Activated CD8-positive, alpha-beta T cell treated with anti-CD3 and anti-CD28 coated beads for 36 hours (primary cell): ENCODE data around the gene TLE4. TPM values are rescaled to one million over a fixed set of nuclear protein-coding genes. Genes with fewer than 3 reads are reported as not detected.
A peak's percentile ranks its signal among the peaks of the same experiment; 100 is the strongest.
"Not testable (repeated sequence)": the region's sequence is repeated elsewhere in the genome, so short reads cannot be mapped to it uniquely, and the experiment has no call there.

Source experiments
- ATAC-seq: fragments of 200-7000 bp; cut with Tn5 transposase; one replicate; pipeline ENCODE4 v1.10.0; 2021; ENCODE audit warnings: mild to moderate bottlenecking, moderate library complexity
- CTCF ChIA-PET: fragments of 350-600 bp; sonication (Branson Sonifier 250); formaldehyde crosslinking; loops from one replicate; lab custom pipeline; 2021; ENCODE audit warnings: antibody characterized with exemption; lab: Charles Lee
- POLR2A ChIA-PET: fragments of 350-600 bp; sonication (Branson Sonifier 250); formaldehyde crosslinking; loops from one replicate; lab custom pipeline; 2021; ENCODE audit warnings: antibody characterized with exemption; lab: Charles Lee
- DNase-seq: peaks from one replicate; pipeline ENCODE4 v3.0.0-alpha.2; 2020
- H3K27ac Mint-ChIP-seq: one replicate; pipeline ENCODE4 v1.8.0; 2021; ENCODE audit warnings: mild to moderate bottlenecking, mixed read lengths
- H3K27me3 Mint-ChIP-seq: one replicate; pipeline ENCODE4 v1.8.0; 2021; ENCODE audit warnings: mixed read lengths
- H3K36me3 Mint-ChIP-seq: one replicate; pipeline ENCODE4 v1.8.0; 2021; ENCODE audit warnings: low read depth, mixed read lengths
- H3K4me1 Mint-ChIP-seq: one replicate; pipeline ENCODE4 v1.8.0; 2021; ENCODE audit warnings: low read depth, mixed read lengths
- H3K4me3 Mint-ChIP-seq: one replicate; pipeline ENCODE4 v1.8.0; 2021; ENCODE audit warnings: mild to moderate bottlenecking, moderate library complexity, mixed read lengths
- H3K9me3 Mint-ChIP-seq: one replicate; pipeline ENCODE4 v1.8.0; 2021; ENCODE audit warnings: mixed read lengths
- intact Hi-C: fragments of 100-400 bp; cut with micrococcal nuclease; formaldehyde crosslinking; loops from one replicate; pipeline ENCODE4 v1.10.0; 2022
- total RNA-seq, 2 experiments: library from RNA; stranded (reverse); gene quantifications; one replicate each; pipeline ENCODE4 v1.2.3, GENCODE V29; 2021
- TF ChIP-seq, protein P1 (sequence below): fragments of 200-600 bp; IDR thresholded peaks from one replicate; pipeline ENCODE4 v1.8.0; 2022; ENCODE audit warnings: antibody characterized with exemption, mild to moderate bottlenecking

TLE4 gene
- total RNA-seq, 2 experiments from 2014 or later = 30.8 to 31.9 TPM

DNA sequence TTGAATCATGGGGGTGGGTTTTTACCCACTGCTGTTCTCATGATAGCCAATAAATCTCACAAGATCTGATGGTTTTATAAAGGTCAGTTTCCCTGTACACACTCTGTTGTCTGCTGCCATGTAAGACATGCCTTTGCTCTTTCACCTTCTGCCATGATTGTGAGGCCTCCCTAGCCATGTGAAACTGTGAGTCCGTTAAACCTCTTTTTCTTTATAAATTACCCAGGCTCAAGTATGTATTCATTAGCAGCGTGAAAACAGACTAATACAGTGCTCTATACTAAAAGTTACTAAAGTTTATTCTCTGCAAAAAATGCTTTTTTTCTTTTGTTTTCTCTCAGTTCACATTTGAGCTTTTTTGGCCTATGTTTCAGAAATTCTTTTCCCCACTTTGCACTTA, 33.9 kb upstream of the TLE4 start:
- TF ChIP-seq, protein P1, sequence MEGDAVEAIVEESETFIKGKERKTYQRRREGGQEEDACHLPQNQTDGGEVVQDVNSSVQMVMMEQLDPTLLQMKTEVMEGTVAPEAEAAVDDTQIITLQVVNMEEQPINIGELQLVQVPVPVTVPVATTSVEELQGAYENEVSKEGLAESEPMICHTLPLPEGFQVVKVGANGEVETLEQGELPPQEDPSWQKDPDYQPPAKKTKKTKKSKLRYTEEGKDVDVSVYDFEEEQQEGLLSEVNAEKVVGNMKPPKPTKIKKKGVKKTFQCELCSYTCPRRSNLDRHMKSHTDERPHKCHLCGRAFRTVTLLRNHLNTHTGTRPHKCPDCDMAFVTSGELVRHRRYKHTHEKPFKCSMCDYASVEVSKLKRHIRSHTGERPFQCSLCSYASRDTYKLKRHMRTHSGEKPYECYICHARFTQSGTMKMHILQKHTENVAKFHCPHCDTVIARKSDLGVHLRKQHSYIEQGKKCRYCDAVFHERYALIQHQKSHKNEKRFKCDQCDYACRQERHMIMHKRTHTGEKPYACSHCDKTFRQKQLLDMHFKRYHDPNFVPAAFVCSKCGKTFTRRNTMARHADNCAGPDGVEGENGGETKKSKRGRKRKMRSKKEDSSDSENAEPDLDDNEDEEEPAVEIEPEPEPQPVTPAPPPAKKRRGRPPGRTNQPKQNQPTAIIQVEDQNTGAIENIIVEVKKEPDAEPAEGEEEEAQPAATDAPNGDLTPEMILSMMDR = no peak
- intact Hi-C loops = no loop called here
- H3K4me1 Mint-ChIP-seq = peaks cover 2% of the 10 kb centered on the region
- DNase-seq = no peak
- peaks cover 5% of the 10 kb centered on the region for H3K9me3 Mint-ChIP-seq
- no peak overlapping the region for H3K27ac Mint-ChIP-seq
- peaks cover 6% of the 10 kb centered on the region for H3K27me3 Mint-ChIP-seq
- ATAC-seq = no peak
- POLR2A ChIA-PET = no interaction called here
- CTCF ChIA-PET = no interaction called here
- no peaks in the 10 kb centered on the region for H3K36me3 Mint-ChIP-seq
- no peak overlapping the region for H3K4me3 Mint-ChIP-seq

DNA sequence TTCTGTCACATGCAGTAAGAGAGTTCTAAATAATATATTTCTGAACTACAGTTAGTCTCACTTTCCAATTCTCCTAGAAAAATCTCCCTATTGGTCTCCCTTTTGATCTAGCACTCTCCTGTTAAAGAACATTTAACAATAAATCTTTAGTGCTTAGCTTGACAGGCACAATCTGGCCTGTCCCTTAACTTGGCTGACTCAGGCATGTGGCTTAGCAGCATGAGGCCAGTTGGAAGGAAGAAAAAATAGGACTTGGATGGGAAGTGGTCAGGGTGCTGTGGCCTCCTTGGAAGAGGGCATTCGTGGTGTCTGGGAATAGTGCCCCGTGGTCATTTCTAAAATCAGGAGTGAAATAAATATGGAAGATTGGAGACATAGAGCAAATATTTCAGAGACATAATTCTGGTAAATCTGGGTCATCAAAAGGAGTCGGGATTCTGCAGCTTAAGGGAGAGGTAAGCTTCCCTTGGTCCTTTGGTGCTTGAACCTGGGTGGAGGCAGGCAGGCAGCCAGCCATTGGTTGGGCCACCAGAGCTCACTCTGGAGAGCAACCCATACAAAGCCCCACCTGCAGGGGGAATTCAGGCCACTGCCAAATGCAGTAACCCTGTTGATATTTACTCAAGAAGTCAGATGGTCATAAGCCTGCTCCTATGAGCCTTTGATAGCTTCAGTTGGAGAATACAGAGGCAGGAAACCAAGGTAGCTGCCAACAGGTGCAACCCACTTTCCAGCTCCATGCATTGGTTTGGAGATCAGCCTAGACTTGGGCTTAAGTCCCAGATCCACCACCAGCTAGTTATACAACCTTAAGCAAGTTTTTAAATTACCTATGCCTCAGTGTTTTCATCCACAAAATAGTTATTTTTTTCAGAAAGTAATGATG, 28.8 kb upstream of the TLE4 start:
- ATAC-seq (no peak), DNase-seq (no peak)
- intact Hi-C loops = no loop called here
- Mint-ChIP-seq H3K9me3 (peaks cover 11% of the 10 kb centered on the region), H3K27me3 (peaks cover 2% of the 10 kb centered on the region), H3K27ac (no peak overlapping the region), H3K4me3 (no peak overlapping the region), H3K4me1 (peaks cover 24% of the 10 kb centered on the region), H3K36me3 (peaks cover 8% of the 10 kb centered on the region)
- ChIA-PET POLR2A (interaction anchor here (2.3 kb wide), 1 partner anchor 28 kb away, joined by 10 read pairs; the partner anchor contains the start of gene TLE4), CTCF (no interaction called here)
- TF ChIP-seq, protein P1 = no peak

DNA sequence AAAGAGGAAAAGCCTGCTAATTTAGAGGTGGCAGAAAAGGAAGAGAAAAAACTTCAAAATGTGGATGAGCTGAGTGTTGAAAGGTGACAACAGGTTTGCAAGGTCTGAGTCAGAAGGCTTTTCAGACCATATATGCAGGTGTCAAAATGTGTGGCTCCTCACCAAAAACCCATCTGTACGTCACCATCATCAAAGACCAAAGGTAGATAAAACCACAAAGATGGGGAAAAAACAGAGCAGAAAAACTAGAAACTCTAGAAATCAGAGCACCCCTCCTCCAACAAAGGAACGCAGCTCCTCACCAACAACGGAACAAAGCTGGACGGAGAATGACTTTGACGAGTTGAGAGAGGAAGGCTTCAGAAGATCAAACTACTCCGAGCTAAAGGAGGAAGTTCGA, 27.4 kb upstream of the TLE4 start:
- ChIA-PET CTCF (interaction anchor here (0.9 to 1.3 kb wide), 2 partner anchors 28 to 65 kb away, joined by 3 to 4 read pairs; partner anchors contain the start of gene TLE4), POLR2A (interaction anchor here (0.6 to 2.3 kb wide), 2 partner anchors 27 to 143 kb away, joined by 5 to 10 read pairs; partner anchors contain the start of gene TLE4)
- H3K27me3 Mint-ChIP-seq, intact Hi-C loops, H3K36me3 Mint-ChIP-seq: not testable (repeated sequence)
- DNase-seq (peak; percentile 72), ATAC-seq (peak; percentile 99)
- peak overlapping the region; percentile 34 for H3K4me3 Mint-ChIP-seq
- peaks cover 24% of the 10 kb centered on the region for H3K4me1 Mint-ChIP-seq
- H3K27ac Mint-ChIP-seq = peak overlapping the region; percentile 68
- peaks cover 11% of the 10 kb centered on the region for H3K9me3 Mint-ChIP-seq

DNA sequence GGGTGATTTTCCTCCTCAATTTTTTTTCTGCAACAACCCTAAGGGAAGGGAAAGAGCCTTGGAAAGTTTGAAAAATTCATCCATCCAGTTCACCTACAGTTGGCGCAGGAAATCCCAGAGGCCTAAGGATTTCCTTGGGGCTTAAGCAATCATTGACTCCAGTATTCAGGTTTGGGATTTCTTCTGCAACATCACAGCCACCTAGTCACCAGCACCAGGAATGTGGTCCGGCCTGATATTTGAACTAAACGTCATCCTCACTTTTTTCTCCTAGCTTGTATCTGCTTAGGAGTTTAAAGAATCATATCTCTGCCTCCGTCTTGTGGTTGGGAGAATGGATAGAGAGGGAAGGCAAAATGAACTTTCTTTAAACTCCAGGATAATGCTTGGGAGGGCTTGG, 20.2 kb upstream of the TLE4 start:
- Mint-ChIP-seq H3K4me1 (no peaks in the 10 kb centered on the region), H3K36me3 (no peaks in the 10 kb centered on the region), H3K27me3 (no peaks in the 10 kb centered on the region), H3K9me3 (peaks cover 4% of the 10 kb centered on the region), H3K27ac (no peak overlapping the region), H3K4me3 (no peak overlapping the region)
- ATAC-seq = no peak
- DNase-seq = no peak
- ChIA-PET POLR2A (interaction anchor here (1.1 kb wide), 2 partner anchors 20 to 119 kb away, joined by 3 read pairs; partner anchors contain the start of gene TLE4), CTCF (no interaction called here)
- intact Hi-C loops = no loop called here
- TF ChIP-seq, protein P1 = no peak

DNA sequence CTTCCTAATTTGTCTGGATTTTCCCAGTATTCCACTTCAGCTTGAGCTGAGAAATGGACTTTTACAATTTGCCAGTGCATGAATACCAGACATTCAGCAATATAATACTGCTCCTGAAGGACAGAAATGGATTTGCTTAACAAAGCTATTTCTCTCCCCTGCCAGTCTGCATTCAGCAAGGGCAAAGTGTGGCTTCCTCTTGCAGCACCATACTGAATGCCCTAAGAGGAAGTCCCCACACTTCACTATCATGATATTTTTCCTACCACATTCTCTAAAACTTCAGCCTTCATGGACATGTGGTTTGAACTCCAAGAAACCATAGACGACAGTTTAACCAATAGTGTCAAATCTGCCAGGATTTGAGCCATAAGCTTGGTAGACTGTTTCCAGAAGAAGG, 19.8 kb upstream of the TLE4 start:
- TF ChIP-seq, protein P1 = no peak
- no peaks in the 10 kb centered on the region for H3K27me3 Mint-ChIP-seq
- no peak overlapping the region for H3K4me3 Mint-ChIP-seq
- no peak overlapping the region for H3K27ac Mint-ChIP-seq
- ChIA-PET CTCF (no interaction called here), POLR2A (interaction anchor here (1.1 kb wide), 2 partner anchors 20 to 119 kb away, joined by 3 read pairs; partner anchors contain the start of gene TLE4)
- no peak for DNase-seq
- H3K4me1 Mint-ChIP-seq = no peaks in the 10 kb centered on the region
- intact Hi-C loops = no loop called here
- peaks cover 4% of the 10 kb centered on the region for H3K9me3 Mint-ChIP-seq
- no peaks in the 10 kb centered on the region for H3K36me3 Mint-ChIP-seq
- no peak for ATAC-seq
